Measurements from ENCODE around the gene C9orf72. TPM values are rescaled to one million over a fixed set of nuclear protein-coding genes. Genes with fewer than 3 reads are reported as not detected.
A peak's percentile ranks its signal among the peaks of the same experiment; 100 is the strongest.

C9orf72 gene
- total RNA-seq, 4 donors from 2014 or later, result 6.6 to 19.5 (median 8.6) TPM

GRCh38 chr9:27549196-27549755 lies 24.0 kb downstream of the C9orf72 start:
- WGBS, 2 donors, result 63 to 86% methylated on average over 4 of the region's 4 CpGs
- H3K27ac ChIP-seq, result peak overlapping the region in 1 of 4 donors; percentile 26
- peaks cover 0 to 8% (median 0%) of the 10 kb centered on the region in 3 donors for H3K4me1 ChIP-seq
- intact Hi-C loops (cut with DNase I), result no loop called here
- H3K27me3 ChIP-seq, result no peaks in the 10 kb centered on the region
- no peak for DNase-seq
- no peaks in the 10 kb centered on the region for H3K9me3 ChIP-seq
- H3K4me3 ChIP-seq, result no peak overlapping the region
- TF ChIP-seq POLR2A (IDR thresholded peaks at IDR 0.05) (no peak), CTCF (IDR thresholded peaks at IDR 0.05) (no peak)
- peaks cover 0 to 68% (median 0%) of the 10 kb centered on the region in 3 donors for H3K36me3 ChIP-seq

GRCh38 chr9:27548055-27548741 lies 25.1 kb downstream of the C9orf72 start:
- no peak for DNase-seq
- Histone ChIP-seq H3K27me3 (no peaks in the 10 kb centered on the region), H3K9me3 (no peaks in the 10 kb centered on the region), H3K36me3 (peaks cover 0 to 64% (median 0%) of the 10 kb centered on the region in 3 donors), H3K27ac (peak overlapping the region in 2 of 4 donors; percentile 28 to 30), H3K4me1 (peaks cover 0 to 8% (median 0%) of the 10 kb centered on the region in 3 donors), H3K4me3 (no peak overlapping the region)
- WGBS, 2 donors, result 41 to 43% methylated on average over 10 of the region's 10 CpGs
- intact Hi-C loops (cut with DNase I), result no loop called here
- TF ChIP-seq CTCF (IDR thresholded peaks at IDR 0.05) (peak in 4 of 6 experiments; percentile 16 to 52 (median 37)), POLR2A (IDR thresholded peaks at IDR 0.05) (no peak)

- TF ChIP-seq POLR2A (IDR thresholded peaks at IDR 0.05) (no peak), CTCF (IDR thresholded peaks at IDR 0.05) (no peak)
- H3K9me3 ChIP-seq, result no peaks in the 10 kb centered on the region
- intact Hi-C loops (cut with DNase I), result no loop called here
- peaks cover under 1 to 29% (median 7%) of the 10 kb centered on the region in 3 donors for H3K4me1 ChIP-seq
- H3K27ac ChIP-seq, result no peak overlapping the region
- DNase-seq, result no peak
- H3K4me3 ChIP-seq, result no peak overlapping the region
- H3K27me3 ChIP-seq, result no peaks in the 10 kb centered on the region
- peaks cover 0 to 39% (median 0%) of the 10 kb centered on the region in 3 donors for H3K36me3 ChIP-seq
- WGBS, 2 donors, result 42 to 63% methylated on average over 3 of the region's 3 CpGs
Observed at GRCh38 chr9:27545471-27545870, 27.8 kb downstream of the C9orf72 start.

GRCh38 chr9:27542508-27542907 lies 30.8 kb downstream of the C9orf72 start:
- H3K27me3 ChIP-seq, result no peaks in the 10 kb centered on the region
- H3K36me3 ChIP-seq, result peaks cover 0 to 15% (median 0%) of the 10 kb centered on the region in 3 donors
- DNase-seq, result no peak
- intact Hi-C loops (cut with DNase I), result no loop called here
- no peak overlapping the region for H3K4me3 ChIP-seq
- no peak for TF ChIP-seq CTCF (IDR thresholded peaks at IDR 0.05)
- TF ChIP-seq POLR2A (IDR thresholded peaks at IDR 0.05), result no peak
- no peak overlapping the region for H3K27ac ChIP-seq
- peaks cover 12 to 52% (median 21%) of the 10 kb centered on the region in 3 donors for H3K4me1 ChIP-seq
- no peaks in the 10 kb centered on the region for H3K9me3 ChIP-seq
- WGBS, 2 donors, result 69 to 86% methylated on average over 2 of the region's 2 CpGs

- Histone ChIP-seq H3K36me3 (peaks cover 0 to 7% (median 0%) of the 10 kb centered on the region in 3 donors), H3K27me3 (no peaks in the 10 kb centered on the region), H3K4me1 (peaks cover 12 to 52% (median 21%) of the 10 kb centered on the region in 3 donors), H3K9me3 (no peaks in the 10 kb centered on the region), H3K27ac (peak overlapping the region in 2 of 4 donors; percentile 88 to 90), H3K4me3 (no peak overlapping the region)
- WGBS, 2 donors, result 93 to 97% methylated on average over 4 of the region's 4 CpGs
- TF ChIP-seq CTCF (IDR thresholded peaks at IDR 0.05), result no peak
- no peak for TF ChIP-seq POLR2A (IDR thresholded peaks at IDR 0.05)
- intact Hi-C loops (cut with DNase I), result no loop called here
- DNase-seq, result no peak
Observed at GRCh38 chr9:27541740-27542139, 31.5 kb downstream of the C9orf72 start.
